ENCODE measurements around the gene GOLGA3. TPM values are rescaled to one million over a fixed set of nuclear protein-coding genes. Genes with fewer than 3 reads are reported as not detected.
"Not testable (repeated sequence)": the region's sequence is repeated elsewhere in the genome, so short reads cannot be mapped to it uniquely, and the experiment has no call there.

GOLGA3 gene
- total RNA-seq, 2 experiments from 2014 or later, result 43.9 to 51.4 TPM

GRCh38 chr12:132761921-132762583 lies 66.6 kb downstream of the GOLGA3 start:
- Mint-ChIP-seq H3K36me3 (ENCODE audit: low read depth) (peaks cover 23% of the 10 kb centered on the region), H3K9me3 (no peaks in the 10 kb centered on the region), H3K4me1 (peaks cover 38% of the 10 kb centered on the region), H3K27ac (peak overlapping the region; percentile 89), H3K4me3 (peak overlapping the region; percentile 75), H3K27me3 (no peaks in the 10 kb centered on the region)
- DNase-seq, result peak; percentile 85
- POLR2A ChIA-PET, result no interaction called here
- CTCF ChIA-PET, result no interaction called here

DNA sequence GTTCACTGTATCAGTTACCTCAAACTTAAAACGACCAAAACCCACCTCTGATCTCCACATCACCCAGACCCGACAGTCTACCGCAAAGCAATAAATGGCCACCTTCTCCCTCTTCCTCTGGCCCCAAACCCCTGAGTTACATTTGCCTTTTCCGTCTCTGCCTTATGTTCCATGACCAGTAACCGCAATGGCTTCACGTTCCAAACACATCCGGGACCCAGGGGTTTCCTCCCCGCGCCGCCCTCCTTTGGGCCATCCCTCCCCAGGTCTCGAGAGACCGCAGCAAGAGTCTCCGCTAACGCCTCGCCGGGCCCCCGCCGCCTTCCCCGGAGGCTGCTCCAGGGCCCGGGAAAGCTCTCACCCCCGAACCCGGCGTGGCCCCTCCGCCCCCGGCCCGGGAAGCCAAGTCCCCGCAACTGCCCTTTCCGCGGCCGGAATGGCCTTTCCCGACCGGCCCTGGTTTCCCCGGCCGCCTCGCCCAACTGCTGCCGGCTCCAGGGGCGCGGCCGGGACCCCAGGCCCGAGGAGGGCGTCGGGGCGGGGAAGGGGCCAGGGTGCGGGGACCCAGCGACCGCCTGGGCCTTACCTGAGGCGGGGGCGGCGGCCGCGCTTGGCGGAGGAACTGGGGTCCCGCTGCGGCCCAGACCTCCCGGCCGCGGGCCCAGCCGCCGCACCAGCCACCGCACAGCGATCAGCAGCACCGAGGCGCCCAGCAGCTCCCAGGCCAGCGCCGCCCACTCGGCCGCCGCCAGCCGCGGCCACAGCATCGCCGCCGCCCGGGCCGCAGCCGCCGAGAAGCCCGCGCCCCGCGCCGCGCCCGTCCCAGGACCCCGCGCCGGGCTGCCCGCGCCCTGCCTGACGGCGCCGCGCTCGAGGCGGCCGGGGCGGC lies 67.4 kb downstream of the GOLGA3 start, which contains the start of gene ANKLE2:
ANKLE2 (minus strand) TSS at position 801 of the 889 bp plus-strand sequence; CDS start at position 767, 34 bp downstream.
- peak within 1 kb of the TSS; percentile 93 for H3K27ac Mint-ChIP-seq
- peaks cover 36% of the 10 kb centered on the region for H3K4me1 Mint-ChIP-seq
- H3K27me3 Mint-ChIP-seq, result no peaks in the 10 kb centered on the region
- peak within 1 kb of the TSS; percentile 87 for H3K4me3 Mint-ChIP-seq
- no peaks in the 10 kb centered on the region for H3K9me3 Mint-ChIP-seq
- peak; percentile 80 for DNase-seq
- ChIA-PET CTCF (interaction anchor here (0.8 kb wide), 1 partner anchor 19 kb away, joined by 3 read pairs; no protein-coding TSS in a partner anchor), POLR2A (interaction anchor here (0.7 kb wide), 1 partner anchor 46 kb away, joined by 5 read pairs; no protein-coding TSS in a partner anchor)
- H3K36me3 Mint-ChIP-seq (ENCODE audit: low read depth), result peaks cover 26% of the 10 kb centered on the region

GRCh38 chr12:132759359-132759758 lies 69.3 kb downstream of the GOLGA3 start:
- H3K4me3 Mint-ChIP-seq, result peak overlapping the region; percentile 87
- H3K27me3 Mint-ChIP-seq, result no peaks in the 10 kb centered on the region
- peaks cover 32% of the 10 kb centered on the region for H3K36me3 Mint-ChIP-seq (ENCODE audit: low read depth)
- peaks cover 25% of the 10 kb centered on the region for H3K4me1 Mint-ChIP-seq
- no peaks in the 10 kb centered on the region for H3K9me3 Mint-ChIP-seq
- CTCF ChIA-PET, result interaction anchor here (0.6 kb wide), 1 partner anchor 9 kb away, joined by 3 read pairs; no protein-coding TSS in a partner anchor
- no peak overlapping the region for H3K27ac Mint-ChIP-seq
- POLR2A ChIA-PET, result no interaction called here
- DNase-seq, result no peak

- POLR2A ChIA-PET, result interaction anchor here (0.6 kb wide), 1 partner anchor 124 kb away, joined by 3 read pairs; no protein-coding TSS in a partner anchor
- CTCF ChIA-PET, H3K4me3 Mint-ChIP-seq, DNase-seq, H3K27me3 Mint-ChIP-seq, H3K27ac Mint-ChIP-seq, H3K9me3 Mint-ChIP-seq: not testable (repeated sequence)
- Mint-ChIP-seq H3K4me1 (peaks cover 27% of the 10 kb centered on the region), H3K36me3 (ENCODE audit: low read depth) (peaks cover 35% of the 10 kb centered on the region)
Observed at GRCh38 chr12:132758825-132759224, 69.8 kb downstream of the GOLGA3 start.

GRCh38 chr12:132754160-132754932 lies 74.3 kb downstream of the GOLGA3 start:
- POLR2A ChIA-PET, result no interaction called here
- peaks cover 7% of the 10 kb centered on the region for H3K4me1 Mint-ChIP-seq
- H3K27me3 Mint-ChIP-seq, result no peaks in the 10 kb centered on the region
- no peaks in the 10 kb centered on the region for H3K9me3 Mint-ChIP-seq
- CTCF ChIA-PET, result interaction anchor here (0.5 to 0.7 kb wide), 2 partner anchors 25 to 74 kb away, joined by 3 read pairs; no protein-coding TSS in a partner anchor
- H3K36me3 Mint-ChIP-seq (ENCODE audit: low read depth), result peaks cover 40% of the 10 kb centered on the region
- no peak overlapping the region for H3K4me3 Mint-ChIP-seq
- no peak overlapping the region for H3K27ac Mint-ChIP-seq
- DNase-seq, result no peak

DNA sequence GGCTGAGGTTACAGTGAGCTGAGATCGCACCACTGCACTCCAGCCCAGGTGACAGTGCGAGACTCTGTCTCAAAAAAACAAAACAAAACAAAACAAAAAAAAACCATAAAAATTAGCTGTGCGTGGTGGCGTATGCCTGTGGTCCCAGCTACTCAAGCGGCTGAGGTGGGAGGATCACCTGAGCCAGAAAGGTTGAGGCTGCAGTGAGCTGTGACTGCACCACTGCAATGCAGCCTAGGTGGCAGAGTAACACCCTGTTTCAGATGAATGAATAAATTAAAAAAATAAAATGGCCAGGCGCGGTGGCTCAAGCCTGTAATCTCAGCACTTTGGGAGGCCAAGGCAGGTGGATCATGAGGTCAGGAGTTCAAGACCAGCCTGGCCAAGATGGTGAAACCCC lies 75.0 kb downstream of the GOLGA3 start:
- H3K27me3 Mint-ChIP-seq, H3K4me1 Mint-ChIP-seq, H3K27ac Mint-ChIP-seq, H3K4me3 Mint-ChIP-seq, H3K9me3 Mint-ChIP-seq, DNase-seq, POLR2A ChIA-PET: not testable (repeated sequence)
- CTCF ChIA-PET, result interaction anchor here (0.7 kb wide), 1 partner anchor 73 kb away, joined by 3 read pairs; no protein-coding TSS in a partner anchor
- peaks cover 41% of the 10 kb centered on the region for H3K36me3 Mint-ChIP-seq (ENCODE audit: low read depth)

GRCh38 chr12:132748319-132748718 lies 80.3 kb downstream of the GOLGA3 start:
- Mint-ChIP-seq H3K27ac (no peak overlapping the region), H3K36me3 (ENCODE audit: low read depth) (peaks cover 66% of the 10 kb centered on the region)
- CTCF ChIA-PET, result no interaction called here

DNA sequence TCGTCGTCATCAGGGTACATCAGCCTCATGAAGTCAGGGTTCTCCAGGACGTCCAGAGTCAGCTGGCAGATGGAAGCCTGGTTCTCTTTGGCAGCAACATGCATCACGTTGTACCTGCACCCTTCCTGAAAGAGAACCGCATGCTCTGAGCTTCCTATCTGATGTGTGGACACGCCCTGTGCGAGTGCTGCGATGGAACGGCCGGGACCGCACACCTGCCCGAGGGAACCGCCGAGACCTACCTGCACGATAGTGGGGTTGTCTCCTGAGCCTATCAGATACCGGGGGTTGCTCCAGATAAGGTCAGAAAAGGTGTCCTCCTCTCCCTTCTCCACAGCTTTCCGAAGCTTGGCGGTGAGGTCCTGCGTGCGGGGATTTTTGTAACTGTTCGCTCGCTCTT lies 80.8 kb downstream of the GOLGA3 start:
- Mint-ChIP-seq H3K27me3 (no peaks in the 10 kb centered on the region), H3K36me3 (ENCODE audit: low read depth) (peaks cover 65% of the 10 kb centered on the region), H3K4me1 (peaks cover 6% of the 10 kb centered on the region), H3K4me3 (no peak overlapping the region), H3K27ac (no peak overlapping the region), H3K9me3 (no peaks in the 10 kb centered on the region)
- DNase-seq, result no peak
- ChIA-PET CTCF (no interaction called here), POLR2A (no interaction called here)

More at GRCh38 chr12:132748319-132748718, 80.3 kb downstream of the GOLGA3 start:
- no peak for DNase-seq
- Mint-ChIP-seq H3K4me3 (no peak overlapping the region), H3K4me1 (peaks cover 6% of the 10 kb centered on the region), H3K27me3 (no peaks in the 10 kb centered on the region), H3K9me3 (no peaks in the 10 kb centered on the region)
- POLR2A ChIA-PET, result no interaction called here

DNA sequence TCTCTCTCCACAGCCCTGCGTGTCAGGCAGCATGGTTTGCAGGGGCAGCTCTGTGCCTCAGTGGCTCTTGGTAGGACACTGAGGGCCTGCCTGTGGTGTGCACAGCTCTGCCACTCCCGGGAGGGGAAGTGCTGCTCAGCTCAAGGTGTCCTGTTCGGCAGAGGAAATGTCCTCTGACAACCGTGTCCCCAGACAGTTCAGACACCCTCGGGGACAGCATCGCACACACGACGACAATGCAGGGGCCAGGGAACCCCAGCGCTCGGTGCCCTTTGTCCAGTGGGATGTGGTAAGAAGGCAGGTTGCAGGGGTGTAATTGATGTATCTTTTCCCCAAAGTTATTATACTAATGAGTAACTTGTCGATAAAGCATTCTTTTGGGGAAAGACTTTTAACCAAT lies 81.3 kb downstream of the GOLGA3 start:
- H3K4me1 Mint-ChIP-seq, result peaks cover 11% of the 10 kb centered on the region
- no peak overlapping the region for H3K4me3 Mint-ChIP-seq
- no peaks in the 10 kb centered on the region for H3K9me3 Mint-ChIP-seq
- no peak overlapping the region for H3K27ac Mint-ChIP-seq
- ChIA-PET POLR2A (no interaction called here), CTCF (interaction anchor here (0.6 kb wide), 1 partner anchor 1878 kb away, joined by 3 read pairs; no protein-coding TSS in a partner anchor)
- H3K27me3 Mint-ChIP-seq, result no peaks in the 10 kb centered on the region
- H3K36me3 Mint-ChIP-seq (ENCODE audit: low read depth), result peaks cover 67% of the 10 kb centered on the region
- DNase-seq, result no peak

GRCh38 chr12:132746613-132747012 lies 82.1 kb downstream of the GOLGA3 start:
- Mint-ChIP-seq H3K27ac (no peak overlapping the region), H3K36me3 (ENCODE audit: low read depth) (peaks cover 73% of the 10 kb centered on the region), H3K27me3 (no peaks in the 10 kb centered on the region), H3K9me3 (no peaks in the 10 kb centered on the region), H3K4me1 (peaks cover 15% of the 10 kb centered on the region), H3K4me3 (no peak overlapping the region)
- CTCF ChIA-PET, result interaction anchor here (0.6 kb wide), 1 partner anchor 1877 kb away, joined by 3 read pairs; no protein-coding TSS in a partner anchor
- POLR2A ChIA-PET, result no interaction called here
- DNase-seq, result no peak

- Mint-ChIP-seq H3K9me3 (no peaks in the 10 kb centered on the region), H3K4me1 (peaks cover 15% of the 10 kb centered on the region), H3K4me3 (no peak overlapping the region), H3K27ac (no peak overlapping the region), H3K36me3 (ENCODE audit: low read depth) (peaks cover 84% of the 10 kb centered on the region), H3K27me3 (no peaks in the 10 kb centered on the region)
- DNase-seq, result no peak
- POLR2A ChIA-PET, result no interaction called here
- CTCF ChIA-PET, result no interaction called here
Observed at GRCh38 chr12:132743831-132744230, 84.8 kb downstream of the GOLGA3 start.

GRCh38 chr12:132741620-132742019 lies 87.0 kb downstream of the GOLGA3 start:
- POLR2A ChIA-PET, result interaction anchor here (0.5 kb wide), 1 partner anchor 123 kb away, joined by 4 read pairs; no protein-coding TSS in a partner anchor
- H3K9me3 Mint-ChIP-seq, result no peaks in the 10 kb centered on the region
- no peaks in the 10 kb centered on the region for H3K27me3 Mint-ChIP-seq
- H3K4me3 Mint-ChIP-seq, result no peak overlapping the region
- peaks cover 76% of the 10 kb centered on the region for H3K36me3 Mint-ChIP-seq (ENCODE audit: low read depth)
- no peak overlapping the region for H3K27ac Mint-ChIP-seq
- CTCF ChIA-PET, result interaction anchor here (0.6 to 1.1 kb wide), 3 partner anchors 19 to 163 kb away, joined by 3 read pairs; no protein-coding TSS in a partner anchor
- DNase-seq, result no peak
- H3K4me1 Mint-ChIP-seq, result peaks cover 15% of the 10 kb centered on the region

All from activated CD4-positive, alpha-beta T cell treated with anti-CD3 and anti-CD28 coated beads, Interleukin-2, amount 10 ng/mL, durations not matched to agents 7 days and 5 days (primary cell).